Activated naive CD4-positive, alpha-beta T cell treated with anti-CD3 and anti-CD28 coated beads, Interleukin-2, amount 10 ng/mL, durations not matched to agents 7 days and 5 days (primary cell): Measurements from ENCODE around the gene DHRSX.
A peak's percentile ranks its signal among the peaks of the same experiment; 100 is the strongest.
"Not testable (repeated sequence)": the region's sequence is repeated elsewhere in the genome, so short reads cannot be mapped to it uniquely, and the experiment has no call there.

Source experiments
- CTCF ChIA-PET: fragments of 350-600 bp; sonication (Branson Sonifier 250); formaldehyde crosslinking; loops from one replicate; lab custom pipeline; 2021; ENCODE audit warnings: antibody characterized with exemption; lab: Charles Lee
- DNase-seq: peaks from one replicate; pipeline ENCODE4 v3.0.0-alpha.2; 2020
- H3K27ac Mint-ChIP-seq: one replicate; pipeline ENCODE4 v1.8.0; 2021; ENCODE audit warnings: mild to moderate bottlenecking, moderate library complexity, mixed read lengths
- H3K27me3 Mint-ChIP-seq: one replicate; pipeline ENCODE4 v1.8.0; 2021; ENCODE audit warnings: mild to moderate bottlenecking, mixed read lengths
- H3K36me3 Mint-ChIP-seq: one replicate; pipeline ENCODE4 v1.8.0; 2021; ENCODE audit warnings: mixed read lengths
- H3K4me1 Mint-ChIP-seq: one replicate; pipeline ENCODE4 v1.8.0; 2021; ENCODE audit warnings: mixed read lengths
- H3K4me3 Mint-ChIP-seq: one replicate; pipeline ENCODE4 v1.8.0; 2021; ENCODE audit warnings: mild to moderate bottlenecking, moderate library complexity, mixed read lengths
- H3K9me3 Mint-ChIP-seq: one replicate; pipeline ENCODE4 v1.8.0; 2021; ENCODE audit warnings: mixed read lengths

Gene DHRSX

GRCh38 chrX:2389731-2390130 is 111.0 kb downstream of the DHRSX start:
- CTCF ChIA-PET, H3K27ac Mint-ChIP-seq, H3K27me3 Mint-ChIP-seq, H3K4me3 Mint-ChIP-seq, H3K4me1 Mint-ChIP-seq, DNase-seq: not testable (repeated sequence)
- H3K36me3 Mint-ChIP-seq = peaks cover 17% of the 10 kb centered on the region
- peaks cover 12% of the 10 kb centered on the region for H3K9me3 Mint-ChIP-seq

GRCh38 chrX:2389324-2389723 is 111.5 kb downstream of the DHRSX start:
- H3K27ac Mint-ChIP-seq = no peak overlapping the region
- peaks cover 12% of the 10 kb centered on the region for H3K9me3 Mint-ChIP-seq
- H3K4me3 Mint-ChIP-seq = no peak overlapping the region
- CTCF ChIA-PET = no interaction called here
- no peaks in the 10 kb centered on the region for H3K4me1 Mint-ChIP-seq
- no peaks in the 10 kb centered on the region for H3K27me3 Mint-ChIP-seq
- DNase-seq = no peak
- H3K36me3 Mint-ChIP-seq = peaks cover 17% of the 10 kb centered on the region

- CTCF ChIA-PET = no interaction called here
- Mint-ChIP-seq H3K4me3 (no peak overlapping the region), H3K4me1 (no peaks in the 10 kb centered on the region), H3K27ac (no peak overlapping the region), H3K36me3 (peaks cover 17% of the 10 kb centered on the region), H3K9me3 (peaks cover 12% of the 10 kb centered on the region), H3K27me3 (no peaks in the 10 kb centered on the region)
- no peak for DNase-seq
Observed at GRCh38 chrX:2388669-2389068, 112.1 kb downstream of the DHRSX start.

GRCh38 chrX:2387614-2388239 is 113.0 kb downstream of the DHRSX start:
- H3K27me3 Mint-ChIP-seq = no peaks in the 10 kb centered on the region
- no peak overlapping the region for H3K4me3 Mint-ChIP-seq
- H3K9me3 Mint-ChIP-seq = peaks cover 12% of the 10 kb centered on the region
- peaks cover 17% of the 10 kb centered on the region for H3K36me3 Mint-ChIP-seq
- no peak overlapping the region for H3K27ac Mint-ChIP-seq
- CTCF ChIA-PET = no interaction called here
- DNase-seq = no peak
- no peaks in the 10 kb centered on the region for H3K4me1 Mint-ChIP-seq

GRCh38 chrX:2385224-2385623 is 115.6 kb downstream of the DHRSX start:
- no peak for DNase-seq
- no peak overlapping the region for H3K27ac Mint-ChIP-seq
- H3K4me1 Mint-ChIP-seq = no peaks in the 10 kb centered on the region
- H3K27me3 Mint-ChIP-seq = no peaks in the 10 kb centered on the region
- H3K4me3 Mint-ChIP-seq = no peak overlapping the region
- H3K36me3 Mint-ChIP-seq = peaks cover 2% of the 10 kb centered on the region
- peaks cover 5% of the 10 kb centered on the region for H3K9me3 Mint-ChIP-seq
- CTCF ChIA-PET = no interaction called here

- Mint-ChIP-seq H3K27me3 (no peaks in the 10 kb centered on the region), H3K4me3 (no peak overlapping the region), H3K4me1 (no peaks in the 10 kb centered on the region), H3K27ac (no peak overlapping the region), H3K9me3 (peaks cover 6% of the 10 kb centered on the region), H3K36me3 (peaks cover 2% of the 10 kb centered on the region)
- no peak for DNase-seq
- CTCF ChIA-PET = no interaction called here
Observed at GRCh38 chrX:2384486-2384885, 116.3 kb downstream of the DHRSX start.

- H3K27me3 Mint-ChIP-seq = no peaks in the 10 kb centered on the region
- H3K9me3 Mint-ChIP-seq = peaks cover 12% of the 10 kb centered on the region
- H3K4me1 Mint-ChIP-seq = no peaks in the 10 kb centered on the region
- H3K36me3 Mint-ChIP-seq = peaks cover 2% of the 10 kb centered on the region
- no peak for DNase-seq
- no peak overlapping the region for H3K4me3 Mint-ChIP-seq
- CTCF ChIA-PET = no interaction called here
- H3K27ac Mint-ChIP-seq = no peak overlapping the region
Observed at GRCh38 chrX:2383735-2384134, 117.0 kb downstream of the DHRSX start.

- Mint-ChIP-seq H3K36me3 (peaks cover 2% of the 10 kb centered on the region), H3K4me3 (no peak overlapping the region), H3K4me1 (no peaks in the 10 kb centered on the region), H3K27ac (no peak overlapping the region), H3K9me3 (peaks cover 12% of the 10 kb centered on the region), H3K27me3 (no peaks in the 10 kb centered on the region)
- CTCF ChIA-PET = no interaction called here
- DNase-seq = no peak
Observed at GRCh38 chrX:2383144-2383543, 117.6 kb downstream of the DHRSX start.

GRCh38 chrX:2382433-2383048 is 118.2 kb downstream of the DHRSX start:
- peaks cover 12% of the 10 kb centered on the region for H3K9me3 Mint-ChIP-seq
- DNase-seq, H3K27ac Mint-ChIP-seq, H3K4me1 Mint-ChIP-seq, CTCF ChIA-PET, H3K4me3 Mint-ChIP-seq, H3K36me3 Mint-ChIP-seq, H3K27me3 Mint-ChIP-seq: not testable (repeated sequence)

- CTCF ChIA-PET = no interaction called here
- DNase-seq = no peak
- Mint-ChIP-seq H3K36me3 (peaks cover 18% of the 10 kb centered on the region), H3K9me3 (peaks cover 23% of the 10 kb centered on the region), H3K27ac (no peak overlapping the region), H3K27me3 (no peaks in the 10 kb centered on the region), H3K4me3 (no peak overlapping the region), H3K4me1 (peaks cover 8% of the 10 kb centered on the region)
Observed at GRCh38 chrX:2376166-2376565, 124.6 kb downstream of the DHRSX start.

- no peak for DNase-seq
- H3K36me3 Mint-ChIP-seq = peaks cover 20% of the 10 kb centered on the region
- H3K4me1 Mint-ChIP-seq = peaks cover 8% of the 10 kb centered on the region
- H3K4me3 Mint-ChIP-seq = no peak overlapping the region
- no peak overlapping the region for H3K27ac Mint-ChIP-seq
- CTCF ChIA-PET = no interaction called here
- peaks cover 16% of the 10 kb centered on the region for H3K9me3 Mint-ChIP-seq
- no peaks in the 10 kb centered on the region for H3K27me3 Mint-ChIP-seq
Observed at GRCh38 chrX:2374086-2374485, 126.7 kb downstream of the DHRSX start.

- CTCF ChIA-PET = no interaction called here
- H3K9me3 Mint-ChIP-seq = peaks cover 14% of the 10 kb centered on the region
- peaks cover 20% of the 10 kb centered on the region for H3K36me3 Mint-ChIP-seq
- H3K27ac Mint-ChIP-seq = peak overlapping the region; percentile 3
- no peaks in the 10 kb centered on the region for H3K27me3 Mint-ChIP-seq
- no peak for DNase-seq
- H3K4me1 Mint-ChIP-seq = peaks cover 8% of the 10 kb centered on the region
- H3K4me3 Mint-ChIP-seq = no peak overlapping the region
Observed at GRCh38 chrX:2373615-2374014, 127.2 kb downstream of the DHRSX start.

GRCh38 chrX:2371026-2371711 is 129.6 kb downstream of the DHRSX start:
- CTCF ChIA-PET = no interaction called here
- no peak for DNase-seq
- Mint-ChIP-seq H3K4me1 (peaks cover 8% of the 10 kb centered on the region), H3K27ac (no peak overlapping the region), H3K4me3 (no peak overlapping the region), H3K36me3 (peaks cover 19% of the 10 kb centered on the region), H3K9me3 (peaks cover 14% of the 10 kb centered on the region), H3K27me3 (no peaks in the 10 kb centered on the region)

GRCh38 chrX:2370456-2370855 is 130.3 kb downstream of the DHRSX start:
- CTCF ChIA-PET = no interaction called here
- H3K4me3 Mint-ChIP-seq = no peak overlapping the region

GRCh38 chrX:2369206-2369605 is 131.6 kb downstream of the DHRSX start:
- DNase-seq = no peak
- Mint-ChIP-seq H3K4me3 (no peak overlapping the region), H3K27ac (no peak overlapping the region), H3K27me3 (no peaks in the 10 kb centered on the region), H3K36me3 (peaks cover 21% of the 10 kb centered on the region), H3K9me3 (peaks cover 25% of the 10 kb centered on the region), H3K4me1 (peaks cover 8% of the 10 kb centered on the region)
- CTCF ChIA-PET = no interaction called here

More at GRCh38 chrX:2370456-2370855, 130.3 kb downstream of the DHRSX start:
- Mint-ChIP-seq H3K36me3 (peaks cover 19% of the 10 kb centered on the region), H3K9me3 (peaks cover 17% of the 10 kb centered on the region), H3K27ac (no peak overlapping the region), H3K4me1 (peaks cover 8% of the 10 kb centered on the region), H3K27me3 (no peaks in the 10 kb centered on the region)
- no peak for DNase-seq
